CD1c-positive myeloid dendritic cell (primary cell): ENCODE data around the gene CDH22.

Source experiments
- DNase-seq: peaks from one replicate; pipeline ENCODE4 v3.0.0-alpha.2; 2016; ENCODE audit errors: extremely low spot score

The CDH22 gene

GRCh38 chr20:46343975-46344357 lies 35.7 kb upstream of the CDH22 start:
- DNase-seq, result no peak

- no peak for DNase-seq
Measured at GRCh38 chr20:46343348-46343974, 35.2 kb upstream of the CDH22 start.

- no peak for DNase-seq
Measured at GRCh38 chr20:46342451-46343347, 34.4 kb upstream of the CDH22 start.

- no peak for DNase-seq
Measured at GRCh38 chr20:46342010-46342378, 33.7 kb upstream of the CDH22 start.

- no peak for DNase-seq
Measured at GRCh38 chr20:46341074-46342009, 33.0 kb upstream of the CDH22 start.

- DNase-seq, result no peak
Measured at GRCh38 chr20:46339037-46339436, 30.7 kb upstream of the CDH22 start.

- no peak for DNase-seq
Measured at GRCh38 chr20:46336735-46337134, 28.4 kb upstream of the CDH22 start.

GRCh38 chr20:46334303-46334904 lies 26.1 kb upstream of the CDH22 start:
- no peak for DNase-seq

- DNase-seq, result no peak
Measured at GRCh38 chr20:46333161-46333991, 25.1 kb upstream of the CDH22 start.

- no peak for DNase-seq
Measured at GRCh38 chr20:46332373-46333160, 24.3 kb upstream of the CDH22 start.

- DNase-seq, result no peak
Measured at GRCh38 chr20:46331611-46332361, 23.5 kb upstream of the CDH22 start.

- no peak for DNase-seq
Measured at GRCh38 chr20:46330831-46331371, 22.6 kb upstream of the CDH22 start.

GRCh38 chr20:46330072-46330763 lies 21.9 kb upstream of the CDH22 start:
- no peak for DNase-seq

- DNase-seq, result no peak
Measured at GRCh38 chr20:46328200-46328882, 20.0 kb upstream of the CDH22 start.

- DNase-seq, result no peak
Measured at GRCh38 chr20:46327557-46327956, 19.3 kb upstream of the CDH22 start.

GRCh38 chr20:46325789-46326188 lies 17.5 kb upstream of the CDH22 start:
- no peak for DNase-seq

GRCh38 chr20:46324960-46325703 lies 16.8 kb upstream of the CDH22 start:
- peak; percentile 43 for DNase-seq
